ENCODE data around the gene KRTAP12-1. TPM values are rescaled to one million over a fixed set of nuclear protein-coding genes. Genes with fewer than 3 reads are reported as not detected.

KRTAP12-1 gene
- total and polyA plus RNA-seq, 2 experiments from 2014 or later = not detected

DNA sequence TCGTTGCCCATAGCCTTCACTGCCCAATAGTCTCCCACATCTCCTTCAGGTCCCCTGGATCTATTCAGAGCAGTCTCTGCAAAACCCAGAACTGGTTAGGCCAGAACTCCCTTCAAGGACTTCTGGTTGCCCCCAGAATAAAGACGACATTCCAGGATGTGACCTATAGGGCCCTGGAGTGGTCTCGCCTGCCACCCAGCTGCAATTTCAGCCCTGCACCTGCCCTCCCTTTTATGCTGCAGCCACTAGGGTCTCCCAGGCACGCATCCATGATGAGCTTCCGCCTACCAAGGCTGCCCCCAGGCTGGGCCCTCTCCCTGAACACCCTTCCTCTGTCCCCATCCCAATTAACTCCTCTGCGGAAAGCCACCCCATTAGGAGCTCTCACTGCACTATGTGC lies 36.6 kb upstream of the KRTAP12-1 start:
- Histone ChIP-seq H3K27ac (no peak overlapping the region), H4K20me1 (ENCODE audit: insufficient read depth, poor library complexity, severe bottlenecking) (no peaks in the 10 kb centered on the region), H3K27me3 (peaks cover 66% of the 10 kb centered on the region), H3K36me3 (replicated peaks; ENCODE audit: insufficient read depth, low read depth) (no peaks in the 10 kb centered on the region), H3K4me1 (ENCODE audit: insufficient read depth) (peaks cover 6% of the 10 kb centered on the region), H3K9me2 (replicated peaks; ENCODE audit: insufficient read depth) (no peaks in the 10 kb centered on the region), H2AFZ (no peak overlapping the region), H3K79me2 (no peaks in the 10 kb centered on the region), H3K4me3 (no peak overlapping the region), H3K9me3 (ENCODE audit: low read depth) (no peaks in the 10 kb centered on the region), H3K4me2 (no peak overlapping the region)
- WGBS (ENCODE audit: low lambda C conversion rate, missing lambda C conversion rate) = 52% methylated on average over 6 of the region's 6 CpGs
- no peak for DNase-seq (ENCODE audit: low spot score)
- TF ChIP-seq, protein P1, sequence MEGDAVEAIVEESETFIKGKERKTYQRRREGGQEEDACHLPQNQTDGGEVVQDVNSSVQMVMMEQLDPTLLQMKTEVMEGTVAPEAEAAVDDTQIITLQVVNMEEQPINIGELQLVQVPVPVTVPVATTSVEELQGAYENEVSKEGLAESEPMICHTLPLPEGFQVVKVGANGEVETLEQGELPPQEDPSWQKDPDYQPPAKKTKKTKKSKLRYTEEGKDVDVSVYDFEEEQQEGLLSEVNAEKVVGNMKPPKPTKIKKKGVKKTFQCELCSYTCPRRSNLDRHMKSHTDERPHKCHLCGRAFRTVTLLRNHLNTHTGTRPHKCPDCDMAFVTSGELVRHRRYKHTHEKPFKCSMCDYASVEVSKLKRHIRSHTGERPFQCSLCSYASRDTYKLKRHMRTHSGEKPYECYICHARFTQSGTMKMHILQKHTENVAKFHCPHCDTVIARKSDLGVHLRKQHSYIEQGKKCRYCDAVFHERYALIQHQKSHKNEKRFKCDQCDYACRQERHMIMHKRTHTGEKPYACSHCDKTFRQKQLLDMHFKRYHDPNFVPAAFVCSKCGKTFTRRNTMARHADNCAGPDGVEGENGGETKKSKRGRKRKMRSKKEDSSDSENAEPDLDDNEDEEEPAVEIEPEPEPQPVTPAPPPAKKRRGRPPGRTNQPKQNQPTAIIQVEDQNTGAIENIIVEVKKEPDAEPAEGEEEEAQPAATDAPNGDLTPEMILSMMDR (IDR thresholded peaks at IDR 0.05; ENCODE audit: poor library complexity) = no peak
- TF ChIP-seq EZH2 (IDR thresholded peaks at IDR 0.05; ENCODE audit: borderline replicate concordance) = no peak
- TF ChIP-seq EZH2phosphoT487 (IDR thresholded peaks at IDR 0.05; ENCODE audit: low read depth, severe bottlenecking, unreplicated experiment) = no peak

DNA sequence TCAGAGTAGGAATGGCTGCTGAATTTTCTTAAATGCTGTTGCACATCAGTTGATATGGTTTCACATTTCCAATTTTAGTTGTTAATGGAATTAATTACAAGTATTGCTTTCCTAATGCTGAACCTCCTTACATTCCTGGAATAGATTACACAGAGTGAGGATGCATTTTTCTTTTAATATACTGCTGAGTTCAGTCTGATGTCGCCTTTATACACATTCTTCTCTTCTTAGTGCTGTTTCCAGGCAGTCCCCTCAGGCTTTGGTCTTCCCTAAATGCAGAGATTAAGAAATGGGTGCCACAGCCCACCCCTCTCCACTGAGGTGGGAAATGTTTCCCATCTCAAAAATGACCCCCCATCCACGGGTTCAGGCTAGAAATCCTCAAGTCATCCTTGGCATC lies 36.1 kb upstream of the KRTAP12-1 start:
- Histone ChIP-seq H2AFZ (no peak overlapping the region), H3K9me3 (ENCODE audit: low read depth) (no peaks in the 10 kb centered on the region), H3K4me1 (ENCODE audit: insufficient read depth) (peaks cover 1% of the 10 kb centered on the region), H3K36me3 (replicated peaks; ENCODE audit: insufficient read depth, low read depth) (no peaks in the 10 kb centered on the region), H3K27ac (no peak overlapping the region), H3K9me2 (replicated peaks; ENCODE audit: insufficient read depth) (no peaks in the 10 kb centered on the region), H3K79me2 (no peaks in the 10 kb centered on the region), H3K27me3 (peaks cover 67% of the 10 kb centered on the region), H3K4me2 (no peak overlapping the region), H4K20me1 (ENCODE audit: insufficient read depth, poor library complexity, severe bottlenecking) (no peaks in the 10 kb centered on the region), H3K4me3 (no peak overlapping the region)
- WGBS (ENCODE audit: low lambda C conversion rate, missing lambda C conversion rate) = 69% methylated on average over 2 of the region's 2 CpGs
- no peak for DNase-seq (ENCODE audit: low spot score)
- TF ChIP-seq, protein P1 (IDR thresholded peaks at IDR 0.05; ENCODE audit: poor library complexity) = no peak
- TF ChIP-seq EZH2 (IDR thresholded peaks at IDR 0.05; ENCODE audit: borderline replicate concordance) (no peak), EZH2phosphoT487 (IDR thresholded peaks at IDR 0.05; ENCODE audit: low read depth, severe bottlenecking, unreplicated experiment) (no peak)

DNA sequence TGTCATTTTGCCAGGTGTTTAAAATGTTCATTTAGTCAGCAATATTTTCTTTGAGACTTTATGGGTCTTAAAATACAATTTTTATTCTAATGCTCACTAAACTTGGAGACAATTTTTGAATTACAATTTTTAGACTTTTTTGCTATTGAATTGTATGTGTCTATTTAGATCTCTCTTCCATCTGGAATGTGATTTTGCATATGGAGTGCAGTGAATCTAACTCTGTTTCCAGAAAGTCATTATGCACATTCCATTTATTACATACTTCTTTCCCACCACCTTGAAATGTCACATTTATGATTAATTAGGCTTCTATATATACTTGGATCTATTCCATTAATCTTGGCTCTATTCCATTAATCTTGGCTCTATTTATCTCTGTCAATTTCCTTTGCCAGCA lies 35.0 kb upstream of the KRTAP12-1 start:
- H3K4me3 ChIP-seq = no peak overlapping the region
- H3K4me1 ChIP-seq (ENCODE audit: insufficient read depth) = peaks cover 4% of the 10 kb centered on the region
- H3K9me2 ChIP-seq (replicated peaks; ENCODE audit: insufficient read depth) = no peaks in the 10 kb centered on the region
- no peak overlapping the region for H3K27ac ChIP-seq
- no peaks in the 10 kb centered on the region for H3K9me3 ChIP-seq (ENCODE audit: low read depth)
- H4K20me1 ChIP-seq (ENCODE audit: insufficient read depth, poor library complexity, severe bottlenecking) = no peaks in the 10 kb centered on the region
- TF ChIP-seq EZH2phosphoT487 (IDR thresholded peaks at IDR 0.05; ENCODE audit: low read depth, severe bottlenecking, unreplicated experiment) (no peak), EZH2 (IDR thresholded peaks at IDR 0.05; ENCODE audit: borderline replicate concordance) (no peak)
- TF ChIP-seq, protein P1 (IDR thresholded peaks at IDR 0.05; ENCODE audit: poor library complexity) = no peak
- no peak overlapping the region for H3K4me2 ChIP-seq
- H3K27me3 ChIP-seq = peaks cover 71% of the 10 kb centered on the region
- no peak overlapping the region for H2AFZ ChIP-seq
- H3K36me3 ChIP-seq (replicated peaks; ENCODE audit: insufficient read depth, low read depth) = no peaks in the 10 kb centered on the region
- no peak for DNase-seq (ENCODE audit: low spot score)
- H3K79me2 ChIP-seq = no peaks in the 10 kb centered on the region

DNA sequence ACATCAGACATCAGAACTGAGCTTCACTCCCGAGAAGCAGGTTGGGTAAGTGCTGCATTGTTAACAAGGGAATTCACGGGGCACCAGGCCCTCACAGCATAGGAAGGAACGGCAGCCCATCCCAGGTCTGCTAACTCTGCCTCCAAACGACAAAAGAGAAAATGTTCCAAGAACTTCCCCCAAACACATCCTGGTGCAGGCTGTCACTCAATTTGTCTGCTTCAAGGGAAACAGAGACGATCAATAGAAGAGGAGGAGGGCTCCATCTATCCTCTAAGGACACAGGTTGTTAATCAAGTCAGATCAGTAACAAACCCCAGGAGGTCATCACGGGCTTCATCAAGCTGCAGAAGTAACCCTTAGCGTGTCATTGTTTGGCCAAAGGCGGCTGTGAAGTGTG lies 32.9 kb upstream of the KRTAP12-1 start:
- H3K79me2 ChIP-seq = no peaks in the 10 kb centered on the region
- 13% methylated on average over 8 of the region's 8 CpGs for WGBS (ENCODE audit: low lambda C conversion rate, missing lambda C conversion rate)
- H3K27ac ChIP-seq = no peak overlapping the region
- no peaks in the 10 kb centered on the region for H3K9me3 ChIP-seq (ENCODE audit: low read depth)
- no peaks in the 10 kb centered on the region for H3K36me3 ChIP-seq (replicated peaks; ENCODE audit: insufficient read depth, low read depth)
- H4K20me1 ChIP-seq (ENCODE audit: insufficient read depth, poor library complexity, severe bottlenecking) = no peaks in the 10 kb centered on the region
- no peak overlapping the region for H3K4me2 ChIP-seq
- no peak for DNase-seq (ENCODE audit: low spot score)
- no peak overlapping the region for H2AFZ ChIP-seq
- no peak overlapping the region for H3K4me3 ChIP-seq
- TF ChIP-seq, protein P1 (IDR thresholded peaks at IDR 0.05; ENCODE audit: poor library complexity) = no peak
- TF ChIP-seq EZH2 (IDR thresholded peaks at IDR 0.05; ENCODE audit: borderline replicate concordance) = no peak
- TF ChIP-seq EZH2phosphoT487 (IDR thresholded peaks at IDR 0.05; ENCODE audit: low read depth, severe bottlenecking, unreplicated experiment) = no peak
- H3K9me2 ChIP-seq (replicated peaks; ENCODE audit: insufficient read depth) = no peaks in the 10 kb centered on the region
- H3K27me3 ChIP-seq = peaks cover 87% of the 10 kb centered on the region
- peaks cover 13% of the 10 kb centered on the region for H3K4me1 ChIP-seq (ENCODE audit: insufficient read depth)
